Epithelial cell of proximal tubule (primary cell): ENCODE measurements around the gene DUS2. TPM values are rescaled to one million over a fixed set of nuclear protein-coding genes. Genes with fewer than 3 reads are reported as not detected.
"Not testable (repeated sequence)": the region's sequence is repeated elsewhere in the genome, so short reads cannot be mapped to it uniquely, and the experiment has no call there.

Source experiments
- DNase-seq: peaks from one replicate; pipeline ENCODE4 v3.0.0-alpha.2; 2011; ENCODE audit warnings: low read depth
- H3K4me3 ChIP-seq: 2 replicates; pipeline ENCODE4 v1.5.1; 2011; ENCODE audit warnings: low read depth, mild to moderate bottlenecking, low read length
- CTCF ChIP-seq: conservative IDR thresholded peaks from 2 replicates; pipeline ENCODE4 v1.5.1; 2012; ENCODE audit warnings: low read depth, mild to moderate bottlenecking, low read length
- total RNA-seq: library from RNA; depleted of rRNA; stranded (reverse); fragments of >200 nt; gene quantifications from 2 replicates; pipeline ENCODE4 v1.2.3, GENCODE V29; 2015

The DUS2 gene
- total RNA-seq, 1 donor from 2014 or later: 20.9 TPM

GRCh38 chr16:68096491-68096890, 73.4 kb downstream of the DUS2 start:
- DNase-seq: no peak
- TF ChIP-seq CTCF: no peak
- no peak overlapping the region for H3K4me3 ChIP-seq

- no peak for DNase-seq
- no peak for TF ChIP-seq CTCF
- no peak overlapping the region for H3K4me3 ChIP-seq
Measured at GRCh38 chr16:68097088-68097487, 74.0 kb downstream of the DUS2 start.

- no peak for DNase-seq
- H3K4me3 ChIP-seq: no peak overlapping the region
- TF ChIP-seq CTCF: no peak
Measured at GRCh38 chr16:68097895-68098294, 74.8 kb downstream of the DUS2 start.

- TF ChIP-seq CTCF: no peak
- no peak overlapping the region for H3K4me3 ChIP-seq
- no peak for DNase-seq
Measured at GRCh38 chr16:68100488-68100887, 77.4 kb downstream of the DUS2 start.

- no peak overlapping the region for H3K4me3 ChIP-seq
- no peak for TF ChIP-seq CTCF
- DNase-seq: no peak
Measured at GRCh38 chr16:68105611-68106010, 82.5 kb downstream of the DUS2 start.

GRCh38 chr16:68107230-68107928, 84.3 kb downstream of the DUS2 start:
- DNase-seq: not testable (repeated sequence)

GRCh38 chr16:68109156-68109555, 86.1 kb downstream of the DUS2 start:
- not testable (repeated sequence) for DNase-seq

More at GRCh38 chr16:68107230-68107928, 84.3 kb downstream of the DUS2 start:
- not testable (repeated sequence) for H3K4me3 ChIP-seq

GRCh38 chr16:68110611-68111010, 87.5 kb downstream of the DUS2 start:
- DNase-seq, H3K4me3 ChIP-seq: not testable (repeated sequence)

More at GRCh38 chr16:68109156-68109555, 86.1 kb downstream of the DUS2 start:
- not testable (repeated sequence) for H3K4me3 ChIP-seq
